MM.1S (cell line): ENCODE measurements around the gene ARHGEF26.

ENCODE experiments used
- CTCF ChIP-seq: fragments of 300-600 bp; sonication (generic); IDR thresholded peaks from 2 replicates; pipeline ENCODE4 v1.5.1; 2016; ENCODE audit warnings: antibody characterized with exemption, low read length, mixed read lengths
- EZH2 ChIP-seq: fragments of 300-600 bp; sonication (generic); optimal IDR thresholded peaks from 2 replicates; pipeline ENCODE3; 2017; ENCODE audit warnings: low read depth, mild to moderate bottlenecking, antibody characterized with exemption, low read length, mixed read lengths

GRCh38 chr3:154161806-154162205, 40.6 kb downstream of the ARHGEF26 start:
- no peak for TF ChIP-seq CTCF
- no peak for TF ChIP-seq EZH2
